Activated CD4-positive, alpha-beta T cell treated with anti-CD3 and anti-CD28 coated beads, Interleukin-2, amount 50 U/mL, for 16 hours (primary cell): ENCODE data around the gene SESTD1.

Source experiments
- DNase-seq: peaks from one replicate; pipeline ENCODE4 v3.0.0-alpha.2; 2020

Gene SESTD1, protein sequence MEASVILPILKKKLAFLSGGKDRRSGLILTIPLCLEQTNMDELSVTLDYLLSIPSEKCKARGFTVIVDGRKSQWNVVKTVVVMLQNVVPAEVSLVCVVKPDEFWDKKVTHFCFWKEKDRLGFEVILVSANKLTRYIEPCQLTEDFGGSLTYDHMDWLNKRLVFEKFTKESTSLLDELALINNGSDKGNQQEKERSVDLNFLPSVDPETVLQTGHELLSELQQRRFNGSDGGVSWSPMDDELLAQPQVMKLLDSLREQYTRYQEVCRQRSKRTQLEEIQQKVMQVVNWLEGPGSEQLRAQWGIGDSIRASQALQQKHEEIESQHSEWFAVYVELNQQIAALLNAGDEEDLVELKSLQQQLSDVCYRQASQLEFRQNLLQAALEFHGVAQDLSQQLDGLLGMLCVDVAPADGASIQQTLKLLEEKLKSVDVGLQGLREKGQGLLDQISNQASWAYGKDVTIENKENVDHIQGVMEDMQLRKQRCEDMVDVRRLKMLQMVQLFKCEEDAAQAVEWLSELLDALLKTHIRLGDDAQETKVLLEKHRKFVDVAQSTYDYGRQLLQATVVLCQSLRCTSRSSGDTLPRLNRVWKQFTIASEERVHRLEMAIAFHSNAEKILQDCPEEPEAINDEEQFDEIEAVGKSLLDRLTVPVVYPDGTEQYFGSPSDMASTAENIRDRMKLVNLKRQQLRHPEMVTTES

DNA sequence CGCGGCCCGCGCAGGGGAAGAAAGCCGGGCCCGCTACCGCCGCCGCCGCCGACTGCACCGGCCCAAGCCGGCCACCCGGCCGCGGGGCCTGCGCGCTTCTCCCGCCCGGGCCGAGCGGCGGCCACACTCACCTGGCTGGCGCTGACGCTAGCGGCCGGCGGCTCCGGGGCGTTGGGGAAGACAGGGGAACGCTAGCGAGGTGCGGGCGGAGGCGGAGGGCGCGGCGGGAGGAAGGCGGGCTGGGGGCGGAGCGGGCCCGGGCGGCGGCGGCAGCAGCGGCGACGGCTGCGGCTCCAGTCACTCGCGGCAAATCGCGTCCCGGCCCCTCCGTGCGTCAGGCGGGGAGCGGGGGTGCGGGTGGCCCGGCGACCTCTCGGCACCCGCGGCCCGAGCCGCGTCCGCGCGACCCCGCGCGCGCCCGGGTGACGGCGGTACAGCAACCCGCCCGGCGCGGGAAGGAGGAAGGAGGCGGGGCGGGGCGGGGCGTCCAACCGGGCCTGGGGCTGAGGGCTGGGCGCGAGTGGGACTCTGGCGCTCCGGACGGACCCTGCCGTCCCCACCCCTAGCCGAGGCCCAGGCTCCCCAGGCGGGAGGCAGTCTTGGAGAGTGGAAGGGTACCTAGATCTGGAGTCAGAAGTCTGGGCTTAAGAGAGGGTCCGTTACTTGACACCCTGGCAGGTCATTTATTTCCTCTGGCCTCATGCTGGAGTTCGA lies at the start of gene SESTD1:
TSS of gene SESTD1 (minus strand) at position 465 of the 714 bp plus-strand sequence. CDS start 72,991 bp downstream, outside the sequence.
- DNase-seq: peak; percentile 52

DNA sequence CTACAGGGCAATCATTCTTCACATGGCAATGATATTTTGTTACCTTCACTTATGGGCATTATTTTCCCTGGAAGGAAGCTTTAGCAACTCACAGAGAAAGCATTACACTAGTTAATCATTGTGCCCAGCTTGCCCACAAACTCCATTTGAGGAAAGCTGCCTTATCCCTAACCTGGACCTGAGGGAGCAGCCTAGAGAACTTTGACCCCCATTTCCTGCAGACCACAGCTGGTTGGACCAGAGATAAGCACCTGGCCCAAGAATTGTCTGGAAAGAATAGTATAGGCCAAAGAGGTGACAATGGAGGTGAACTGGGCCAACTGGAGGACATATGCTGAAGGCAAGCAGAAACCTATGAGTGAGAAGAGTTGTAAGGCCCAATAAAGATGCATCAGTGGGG lies 48.4 kb upstream of the SESTD1 start:
- no peak for DNase-seq

DNA sequence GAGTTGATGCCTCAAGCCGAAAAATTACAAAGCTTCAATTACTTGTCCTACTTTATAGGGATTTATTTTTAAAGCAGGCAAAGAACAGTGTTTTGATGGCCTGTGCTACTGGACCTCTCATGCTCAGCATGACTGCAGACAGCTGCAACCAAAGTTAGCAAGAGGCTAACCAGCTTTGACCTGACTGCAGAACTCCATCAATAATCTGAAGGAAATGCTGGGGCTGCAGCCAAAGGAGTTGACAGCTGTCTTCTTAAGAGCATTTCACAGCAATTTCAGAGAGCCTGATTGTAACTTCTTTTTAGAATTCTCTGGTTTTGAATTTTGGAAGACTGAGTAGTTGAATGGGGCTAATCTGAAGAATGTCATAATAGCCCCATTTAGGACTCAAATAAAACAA lies 46.5 kb upstream of the SESTD1 start:
- no peak for DNase-seq

DNA sequence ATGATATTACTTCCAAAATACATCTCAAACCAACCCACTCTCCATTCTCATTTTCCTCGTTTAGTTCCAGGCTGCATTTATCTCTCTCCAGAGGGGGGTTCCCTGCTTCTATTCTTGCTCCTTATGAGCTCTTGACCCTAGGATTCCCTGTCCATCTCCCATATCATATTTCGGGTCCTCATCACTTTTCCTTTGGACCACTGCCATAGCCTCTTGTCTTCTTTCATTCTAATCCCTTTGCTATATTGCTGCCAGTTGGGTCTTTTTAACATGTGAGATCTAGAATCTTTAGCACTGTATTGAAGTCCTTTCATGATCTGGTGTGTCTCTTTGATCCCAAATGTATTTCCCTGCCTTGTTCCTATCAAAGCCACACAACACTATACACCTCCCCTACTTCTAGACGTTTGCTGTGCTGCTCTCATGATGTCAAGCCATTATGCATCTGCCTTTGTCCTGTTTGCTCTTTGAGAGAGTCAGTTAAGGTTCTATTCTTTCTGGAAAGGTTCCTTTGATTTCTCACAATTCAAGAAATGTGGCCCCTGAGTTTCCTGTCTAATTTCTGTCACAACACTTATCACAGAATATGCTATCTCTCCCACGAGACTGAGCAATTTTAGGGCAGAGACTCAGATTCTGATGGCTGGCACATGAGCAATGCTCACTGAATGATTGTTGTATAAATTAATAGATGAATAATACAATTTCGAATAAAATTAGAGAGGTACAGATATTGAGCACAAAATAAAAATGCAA lies 43.2 kb upstream of the SESTD1 start:
- no peak for DNase-seq

DNA sequence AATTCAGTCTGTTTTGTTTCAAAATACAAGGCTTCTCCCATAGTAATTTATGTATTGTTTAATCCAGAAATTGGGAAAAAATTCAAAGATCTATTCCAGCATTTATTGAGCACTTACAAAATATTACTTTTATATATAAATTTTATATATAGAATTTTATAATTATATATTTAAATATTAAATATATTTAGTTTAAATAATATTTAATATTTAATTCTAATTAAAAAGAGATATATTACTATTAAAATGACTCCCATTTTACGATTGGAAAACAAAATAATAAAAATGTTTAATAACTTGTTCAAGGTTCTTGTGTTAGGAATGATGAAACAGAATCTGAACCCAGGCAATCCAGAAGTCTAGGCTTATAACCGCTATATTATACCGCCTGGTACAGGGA lies 40.5 kb upstream of the SESTD1 start:
- DNase-seq: no peak

DNA sequence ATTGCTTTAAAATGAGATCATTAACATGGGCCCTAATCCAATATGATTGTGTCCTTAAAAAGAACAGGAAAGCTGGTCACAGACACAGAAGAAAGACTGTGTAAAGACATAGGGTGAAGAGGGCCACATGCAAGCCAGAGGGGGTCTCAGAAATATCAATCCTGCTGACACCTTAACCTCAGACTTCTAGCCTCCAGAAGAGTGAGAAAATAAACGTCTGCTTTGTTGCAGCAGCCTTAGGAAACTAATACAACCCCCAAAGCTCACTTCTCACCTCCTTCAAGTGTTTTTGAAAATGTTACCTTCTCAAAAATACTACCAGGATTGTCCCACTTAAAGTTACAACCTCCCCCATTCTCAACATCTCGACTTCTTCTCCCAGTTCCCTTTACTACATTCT lies 39.8 kb upstream of the SESTD1 start:
- DNase-seq: no peak

DNA sequence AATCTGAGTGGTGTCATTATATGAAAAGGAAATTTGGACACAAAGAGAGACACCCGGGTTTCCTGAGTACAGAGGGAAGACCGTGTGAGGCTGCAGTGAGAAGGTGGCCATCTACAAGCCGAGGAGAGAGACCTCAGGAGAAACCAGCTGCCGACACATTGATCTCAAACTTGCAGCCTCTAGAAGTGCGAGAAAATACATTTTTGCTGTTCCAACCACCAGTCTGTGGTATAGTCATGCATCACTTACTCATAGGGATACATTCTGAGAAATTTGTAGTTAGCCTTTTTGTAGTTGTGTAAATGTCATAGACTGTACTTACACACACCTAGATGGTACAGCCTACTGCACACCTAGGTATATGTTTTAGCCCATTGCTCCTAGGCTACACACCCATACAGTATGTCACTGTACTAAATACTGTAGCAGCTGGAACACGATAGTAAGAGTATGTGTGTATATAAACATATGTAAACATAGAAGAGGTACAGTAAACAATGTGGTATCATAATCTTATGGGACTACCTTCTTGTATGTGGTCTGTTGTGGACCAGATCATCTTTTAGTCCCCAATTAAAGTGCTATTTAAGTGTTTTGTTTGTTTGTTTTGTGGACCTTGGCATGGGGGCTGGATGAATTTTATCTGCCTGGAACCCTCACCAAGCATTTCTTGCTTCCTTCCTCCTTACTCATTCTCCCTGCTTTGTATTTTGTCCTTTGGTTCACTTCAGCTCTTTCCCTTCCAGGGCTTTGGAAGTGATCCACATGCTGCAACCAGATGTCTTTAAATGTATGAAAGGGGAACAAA lies 38.3 kb upstream of the SESTD1 start:
- DNase-seq: no peak

DNA sequence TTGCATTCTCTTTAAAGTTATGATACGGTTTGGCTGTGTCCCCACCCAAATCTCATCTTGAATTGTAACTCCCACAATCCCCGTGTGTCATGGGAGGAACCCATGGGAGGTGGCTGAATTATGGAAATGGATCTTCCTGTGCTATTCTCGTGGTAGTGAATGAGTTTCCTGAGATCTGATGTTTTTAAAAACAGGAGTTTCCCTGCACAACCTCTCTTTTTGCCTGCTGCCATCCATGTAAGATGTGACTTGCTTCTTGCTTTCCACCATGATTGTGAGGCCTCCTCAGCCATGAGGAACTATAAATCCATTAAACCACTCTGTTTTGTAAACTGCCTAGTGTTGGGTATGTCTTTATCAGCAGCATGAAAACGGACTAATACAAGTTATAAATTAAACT lies 37.5 kb upstream of the SESTD1 start:
- DNase-seq: no peak

DNA sequence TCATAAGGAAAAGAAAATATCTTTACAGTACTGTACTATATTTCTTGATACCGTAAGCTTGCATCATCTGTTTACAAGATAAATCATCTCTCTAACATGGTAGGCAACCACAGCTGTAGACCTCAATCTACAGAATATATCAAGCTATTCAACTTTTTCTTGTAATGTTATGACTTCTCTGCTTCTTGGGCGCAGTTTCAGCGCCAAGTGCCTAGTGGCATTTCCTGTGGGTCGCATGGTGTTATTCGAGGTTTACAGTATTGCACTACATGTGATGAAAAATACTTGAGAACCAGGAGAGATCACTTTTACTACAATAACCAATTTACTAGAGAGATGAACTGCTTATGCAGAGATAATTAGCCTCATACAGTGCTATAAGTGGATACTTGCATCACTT lies 34.0 kb upstream of the SESTD1 start:
- peak; percentile 1 for DNase-seq

DNA sequence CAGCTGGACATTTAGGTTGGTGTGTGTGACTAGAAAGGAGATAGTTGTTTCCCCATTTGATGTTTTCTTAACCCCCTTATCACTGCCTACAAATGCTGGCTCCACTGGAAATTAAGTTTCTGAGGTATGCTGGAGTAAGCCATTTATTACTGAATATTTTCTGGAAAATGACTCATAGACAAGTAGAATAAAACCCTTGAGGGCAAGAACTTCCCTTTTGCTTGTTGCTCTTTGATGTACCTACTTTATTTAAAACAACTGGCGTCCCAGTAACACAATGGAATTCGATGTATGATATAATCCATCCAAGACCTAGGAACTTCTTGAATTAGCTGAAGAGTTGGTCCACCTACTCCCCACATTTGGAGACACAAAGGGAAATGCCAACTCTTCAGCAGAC lies 33.3 kb upstream of the SESTD1 start:
- no peak for DNase-seq

DNA sequence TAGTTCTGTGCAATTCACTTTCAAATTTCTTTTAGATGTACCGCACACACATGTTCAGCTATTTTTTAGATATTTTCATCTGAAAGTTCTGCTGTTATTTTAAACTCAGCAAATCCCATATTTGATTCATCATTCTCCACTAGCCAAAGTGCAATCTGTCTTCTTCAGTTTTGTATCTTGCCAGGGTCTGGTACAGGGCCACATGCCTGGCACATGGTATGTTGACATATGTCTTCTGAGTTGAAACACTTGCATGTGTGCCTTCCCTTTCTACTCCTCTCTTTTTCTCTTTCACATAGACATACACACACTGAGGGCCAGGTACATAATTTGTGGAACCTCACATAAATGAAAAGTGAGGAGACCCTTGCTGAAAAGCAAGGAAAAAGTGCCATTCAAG lies 25.7 kb upstream of the SESTD1 start:
- DNase-seq: no peak

DNA sequence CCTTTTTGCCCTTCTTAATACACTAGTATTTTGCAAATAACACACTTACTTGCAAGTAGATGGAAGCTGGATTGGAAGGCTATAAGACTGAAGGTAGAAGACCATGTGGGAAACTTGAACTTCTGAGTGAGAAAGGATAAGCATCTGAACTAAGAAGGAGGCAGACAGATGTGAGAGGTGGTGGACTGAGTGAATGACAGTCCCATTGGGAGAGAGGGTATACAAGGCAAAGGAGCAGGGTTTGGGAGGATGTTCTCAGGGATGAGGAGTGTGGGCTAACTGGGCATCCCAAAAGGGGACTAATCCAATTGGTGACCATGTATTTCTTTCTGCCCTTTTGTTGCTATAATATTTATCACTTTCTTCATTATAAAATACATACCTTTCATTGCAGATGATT lies 20.4 kb upstream of the SESTD1 start:
- no peak for DNase-seq

DNA sequence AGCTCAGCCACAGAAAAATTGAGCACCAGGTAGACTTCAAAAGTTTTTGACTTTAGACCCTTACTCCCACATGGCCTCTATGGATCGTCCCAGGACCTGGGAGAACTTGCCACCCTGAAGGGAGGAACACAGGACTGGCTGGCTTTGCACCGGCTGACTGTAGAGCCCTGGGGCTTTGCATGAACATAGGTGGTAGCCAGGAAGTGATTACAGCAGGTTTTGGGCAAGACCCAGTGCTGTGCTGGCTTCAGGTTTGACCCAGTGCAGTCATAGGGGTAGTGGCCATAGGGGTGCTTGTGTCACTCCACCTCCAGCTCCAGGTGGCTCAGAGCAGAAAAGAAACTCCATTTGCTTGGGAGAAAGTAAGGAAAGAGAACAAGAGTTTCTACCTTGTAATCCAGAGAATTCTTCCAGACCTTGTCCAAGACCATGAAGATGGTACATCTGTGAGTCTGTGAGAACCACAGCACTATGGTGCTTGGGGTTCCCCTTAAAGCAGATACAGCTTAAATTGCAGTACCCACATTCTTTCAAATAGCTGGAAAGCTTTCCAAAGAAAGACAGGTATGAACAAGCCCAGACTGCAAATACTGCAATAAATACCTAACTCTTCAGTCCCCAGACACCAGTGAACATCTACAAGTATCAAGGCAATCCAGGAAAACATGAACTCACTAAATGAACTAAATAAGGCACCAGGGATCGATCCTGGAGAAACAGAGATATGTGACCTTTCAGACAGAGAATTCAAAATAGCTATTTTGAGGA lies 13.0 kb upstream of the SESTD1 start:
- DNase-seq: no peak

DNA sequence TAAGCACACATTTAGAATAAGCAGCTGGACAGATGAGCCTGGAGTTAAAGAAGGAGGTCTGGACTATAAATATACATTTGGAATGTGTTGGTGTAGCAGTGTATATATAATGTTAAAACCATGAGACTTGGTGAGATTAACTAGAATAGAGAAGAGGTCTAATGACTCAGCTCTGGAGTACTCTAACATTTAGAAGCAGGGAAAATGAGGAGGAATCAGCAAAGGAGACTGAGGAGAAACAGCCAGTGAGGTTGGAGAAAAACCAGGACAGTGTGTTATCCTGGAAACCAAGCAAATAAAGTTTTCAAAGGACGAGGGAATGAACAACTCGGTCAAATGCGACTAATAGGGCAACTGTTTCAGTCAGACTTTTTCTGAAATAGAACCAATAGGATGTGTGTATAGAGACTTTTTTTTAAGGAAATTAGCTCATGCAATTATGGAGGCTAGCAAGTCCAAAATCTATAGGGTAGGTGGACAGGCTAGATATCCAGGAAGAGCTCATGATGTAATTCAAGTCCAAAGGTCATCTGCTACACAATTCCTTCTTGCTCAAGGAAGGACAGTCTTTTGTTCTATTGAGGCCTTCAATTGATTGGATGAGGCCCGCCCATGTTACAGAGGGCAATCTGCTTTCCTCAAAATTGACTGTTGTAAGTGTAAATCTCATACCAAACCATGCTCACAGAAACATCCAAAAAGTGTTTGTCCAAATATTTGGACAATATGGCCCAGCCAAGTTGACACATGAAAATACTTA lies 10.8 kb upstream of the SESTD1 start:
- DNase-seq: no peak

DNA sequence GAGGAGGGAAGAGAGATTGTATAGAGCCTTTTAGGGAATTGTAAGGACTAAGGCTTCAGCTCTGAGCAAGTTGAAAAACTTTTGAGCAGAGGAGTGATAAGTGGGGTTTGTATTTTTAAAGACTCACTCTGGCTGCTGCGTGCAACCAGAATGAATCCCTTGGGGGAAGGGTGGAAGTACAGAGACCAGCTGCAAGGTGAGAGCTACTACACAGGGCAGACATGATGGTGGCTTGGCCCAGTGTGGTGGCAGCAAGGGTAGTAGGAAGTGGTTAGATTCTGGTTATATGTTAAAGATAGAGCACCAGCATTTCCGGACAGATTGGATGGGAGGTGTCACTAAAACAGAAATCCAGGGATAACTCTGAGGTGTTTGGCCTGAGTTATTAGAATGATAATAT lies 10.1 kb upstream of the SESTD1 start:
- DNase-seq: no peak

DNA sequence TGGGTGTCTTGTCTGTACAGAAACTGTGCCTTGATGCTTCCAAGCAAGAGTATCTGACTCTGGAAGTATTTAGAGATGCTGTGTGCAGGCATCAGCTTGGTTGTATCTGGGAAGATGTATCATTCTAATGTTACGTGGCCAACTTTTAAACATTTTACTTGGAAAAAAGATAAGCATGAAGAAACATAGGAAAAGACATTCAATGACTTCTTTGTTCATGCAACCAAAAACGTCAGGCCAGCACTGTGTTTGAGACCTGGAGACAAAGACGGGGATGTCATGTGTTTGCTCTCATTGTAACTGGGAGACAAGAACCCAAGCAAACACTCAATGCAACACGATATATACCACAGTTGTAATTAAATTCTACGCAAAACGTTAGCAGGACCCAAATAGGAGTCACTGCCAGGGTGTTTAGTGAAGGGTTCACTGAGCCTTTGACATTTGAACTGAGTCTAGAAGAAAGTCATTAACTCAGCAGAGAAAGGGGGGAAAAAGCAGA lies 8.9 kb upstream of the SESTD1 start:
- no peak for DNase-seq

DNA sequence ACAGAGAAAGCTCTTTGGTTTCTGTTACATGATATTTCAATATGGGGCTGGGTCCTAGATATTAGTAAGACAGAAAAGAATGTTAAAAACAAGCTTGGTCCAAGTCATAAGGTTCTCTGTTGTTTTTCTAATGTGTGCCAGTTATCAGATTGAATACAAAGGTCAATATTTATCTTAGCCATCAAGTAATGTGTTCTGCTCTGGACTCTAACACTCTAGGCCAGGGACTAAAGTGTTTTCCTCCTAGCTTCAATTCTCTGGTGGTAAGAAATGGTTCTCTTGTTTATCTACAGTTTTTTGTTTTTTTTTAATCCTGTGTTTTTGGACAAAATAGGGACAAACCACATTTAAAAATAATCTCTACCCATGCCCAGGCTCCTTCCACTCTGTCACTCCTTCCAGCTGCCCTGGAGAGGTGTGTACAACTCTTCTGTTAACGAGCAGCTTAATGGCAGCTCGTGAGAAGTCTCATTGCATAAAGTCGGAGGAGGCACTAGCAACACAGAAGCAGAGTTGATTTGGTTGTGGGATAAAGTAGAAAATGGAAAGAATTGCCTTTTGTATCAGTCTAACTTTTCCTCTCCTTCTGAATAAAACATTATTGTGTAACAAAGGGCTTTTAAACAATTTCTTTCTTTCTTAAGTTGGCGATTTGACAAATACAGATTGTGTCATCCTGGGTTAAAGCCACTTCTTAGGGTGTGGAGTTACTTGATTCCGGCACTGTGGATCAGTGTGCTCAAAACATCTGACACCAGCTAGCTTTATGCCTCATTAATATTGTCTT lies 8.0 kb upstream of the SESTD1 start:
- no peak for DNase-seq

DNA sequence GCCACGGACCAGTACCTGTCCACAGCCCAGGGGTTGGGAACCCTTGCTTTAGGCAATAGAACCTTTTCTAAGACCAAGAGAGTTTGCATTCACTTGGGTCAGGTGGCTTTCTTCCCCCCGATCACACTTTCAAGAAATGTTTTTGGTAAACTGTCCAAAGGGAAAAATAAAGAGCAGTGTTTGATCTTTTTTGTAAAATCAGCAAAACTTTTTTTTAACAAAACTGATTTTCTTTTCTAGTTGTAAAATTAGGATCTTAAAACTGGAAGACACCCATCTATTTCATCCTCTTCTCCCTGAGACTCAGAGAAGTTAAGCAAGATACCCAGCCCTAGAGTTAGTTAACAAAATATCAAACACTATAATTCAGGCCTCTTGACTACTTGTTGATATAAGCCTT lies 6.1 kb upstream of the SESTD1 start:
- DNase-seq: no peak

DNA sequence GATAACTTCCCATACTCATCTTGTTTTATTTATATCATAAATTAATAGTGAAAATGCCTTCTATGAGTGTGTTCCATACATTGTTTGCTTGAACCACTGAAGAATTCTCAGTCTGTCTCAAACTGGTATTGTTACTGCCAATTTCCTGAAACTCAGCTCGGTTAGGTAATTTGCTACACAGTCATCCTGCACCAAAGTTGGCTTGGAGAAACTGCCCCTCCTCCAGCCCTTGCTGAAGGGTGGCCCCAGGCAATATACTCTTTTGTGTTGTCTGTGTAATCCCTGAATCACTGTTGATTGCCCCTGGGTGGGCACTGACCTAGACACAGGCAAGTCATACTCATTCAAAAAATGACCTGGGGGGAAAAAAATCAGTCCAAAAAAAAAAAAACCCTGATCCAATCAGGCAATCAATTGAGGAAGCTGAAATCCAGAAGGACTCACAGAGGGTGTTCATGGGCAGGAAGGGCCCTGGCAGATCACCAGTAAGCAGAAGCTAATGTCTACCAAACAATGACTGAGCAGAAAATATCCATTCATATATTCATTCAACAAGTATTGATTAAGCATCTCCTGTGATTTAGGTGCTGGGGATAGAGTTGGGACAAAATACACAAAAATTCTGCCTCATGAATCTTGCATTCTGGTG lies 3.8 kb upstream of the SESTD1 start:
- peak; percentile 79 for DNase-seq
